Vagina (tissue), 2 donors: Measurements from ENCODE around the gene FBXO21.

Experiments used
- CTCF ChIP-seq, 3 experiments: fragments of 450-650 bp in 2 of 3; fragments of 200-600 bp in 1 of 3; sonication (generic) in 1 of 3; IDR thresholded peaks; one replicate each; pipeline ENCODE4 v1.5.1; 2017 to 2019; ENCODE audit warnings: antibody characterized with exemption in 3 of 3, mild to moderate bottlenecking in 2 of 3, moderate library complexity in 2 of 3
- POLR2A ChIP-seq, 2 donors: fragments of 450-650 bp; IDR thresholded peaks; one replicate each; pipeline ENCODE4 v1.6.1; 2017; ENCODE audit warnings: antibody characterized with exemption in 2 of 2, mild to moderate bottlenecking in 2 of 2, moderate library complexity in 2 of 2

GRCh38 chr12:117125767-117126166, 64.5 kb downstream of the FBXO21 start:
- no peak for TF ChIP-seq CTCF (IDR thresholded peaks at IDR 0.05)
- TF ChIP-seq POLR2A (IDR thresholded peaks at IDR 0.05) = no peak
